MM.1S (cell line): ENCODE results near the gene SNX9.

Source experiments
- DNase-seq: peaks from one replicate; pipeline ENCODE4 v3.0.0-alpha.2; 2015
- H2AFZ ChIP-seq: fragments of 300-600 bp; sonication (generic); 2 replicates; pipeline ENCODE4 v1.6.0; 2016; ENCODE audit warnings: antibody characterized with exemption, low read length
- H3F3A ChIP-seq: fragments of 300-600 bp; sonication (generic); 2 replicates; pipeline ENCODE4 v1.6.1; 2016; ENCODE audit warnings: mild to moderate bottlenecking, antibody characterized with exemption, low read length, moderate library complexity, mixed read lengths; ENCODE audit not compliant: insufficient read depth
- H3K27ac ChIP-seq: fragments of 300-600 bp; sonication (generic); 2 replicates; pipeline ENCODE4 v1.5.1; 2016; ENCODE audit warnings: mild to moderate bottlenecking, low read length
- H3K27me3 ChIP-seq: fragments of 300-600 bp; sonication (generic); replicated peaks from 2 replicates; pipeline ENCODE4 v1.6.0; 2016; ENCODE audit warnings: low read length; ENCODE audit not compliant: insufficient read depth
- H3K36me3 ChIP-seq: fragments of 300-600 bp; sonication (generic); replicated peaks from 2 replicates; pipeline ENCODE4 v1.6.1; 2016; ENCODE audit warnings: mild to moderate bottlenecking, low read length, mixed read lengths; ENCODE audit not compliant: insufficient read depth
- H3K4me1 ChIP-seq: fragments of 300-600 bp; sonication (generic); 2 replicates; pipeline ENCODE4 v1.6.1; 2016; ENCODE audit warnings: low read length, mixed read lengths
- H3K4me2 ChIP-seq: fragments of 300-600 bp; sonication (generic); 2 replicates; pipeline ENCODE4 v1.6.0; 2016; ENCODE audit warnings: low read depth, low read length
- H3K4me3 ChIP-seq: fragments of 300-600 bp; sonication (generic); 2 replicates; pipeline ENCODE4 v1.5.1; 2016; ENCODE audit warnings: low read length, mixed read lengths
- H3K79me2 ChIP-seq: fragments of 300-600 bp; sonication (generic); 2 replicates; pipeline ENCODE4 v1.6.1; 2016; ENCODE audit warnings: mixed run types, low read length, mixed read lengths
- H3K9ac ChIP-seq: fragments of 300-600 bp; sonication (generic); 2 replicates; pipeline ENCODE4 v1.6.1; 2016; ENCODE audit warnings: low read length, mixed read lengths
- H3K9me2 ChIP-seq: fragments of 300-600 bp; sonication (generic); replicated peaks from 2 replicates; pipeline ENCODE4 v1.6.1; 2016; ENCODE audit warnings: mild to moderate bottlenecking, low read length, mixed read lengths; ENCODE audit not compliant: insufficient read depth
- H3K9me3 ChIP-seq: fragments of 300-600 bp; sonication (generic); replicated peaks from 2 replicates; pipeline ENCODE4 v1.6.1; 2016; ENCODE audit warnings: mild to moderate bottlenecking, low read length, mixed read lengths; ENCODE audit not compliant: insufficient read depth
- H4K20me1 ChIP-seq: fragments of 300-600 bp; sonication (generic); 2 replicates; pipeline ENCODE4 v1.6.1; 2016; ENCODE audit warnings: mild to moderate bottlenecking, low read length, moderate library complexity, mixed read lengths; ENCODE audit not compliant: insufficient read depth
- CTCF ChIP-seq: fragments of 300-600 bp; sonication (generic); IDR thresholded peaks from 2 replicates; pipeline ENCODE4 v1.5.1; 2016; ENCODE audit warnings: antibody characterized with exemption, low read length, mixed read lengths
- EZH2 ChIP-seq: fragments of 300-600 bp; sonication (generic); optimal IDR thresholded peaks from 2 replicates; pipeline ENCODE3; 2017; ENCODE audit warnings: low read depth, mild to moderate bottlenecking, antibody characterized with exemption, low read length, mixed read lengths
- EZH2phosphoT487 ChIP-seq: fragments of 300-600 bp; sonication (generic); IDR thresholded peaks from 2 replicates; pipeline ENCODE4 v1.6.1; 2018; ENCODE audit warnings: antibody characterized with exemption, low read length

SNX9 gene

GRCh38 chr6:157813750-157814455 lies 9.1 kb upstream of the SNX9 start:
- Histone ChIP-seq H3F3A (peaks cover 13% of the 10 kb centered on the region; the same call in 1 of the 2 replicates), H3K4me2 (no peak overlapping the region), H3K27ac (no peak overlapping the region), H3K9ac (no peak overlapping the region), H3K4me1 (peaks cover 13% of the 10 kb centered on the region), H4K20me1 (0 out of 2 replicates have a peak, but pooled peaks cover 5% of the 10 kb centered on the region), H3K36me3 (no peaks in the 10 kb centered on the region), H3K4me3 (no peak overlapping the region), H3K9me2 (no peaks in the 10 kb centered on the region), H3K27me3 (peaks cover 79% of the 10 kb centered on the region), H2AFZ (no peak overlapping the region), H3K9me3 (no peaks in the 10 kb centered on the region), H3K79me2 (no peaks in the 10 kb centered on the region)
- TF ChIP-seq EZH2 (no peak), CTCF (no peak), EZH2phosphoT487 (no peak)
- DNase-seq = no peak

GRCh38 chr6:157814883-157815282 lies 8.2 kb upstream of the SNX9 start:
- no peak overlapping the region; the same call in 1 of the 2 replicates for H3K4me2 ChIP-seq
- no peaks in the 10 kb centered on the region for H3K9me2 ChIP-seq
- H3K36me3 ChIP-seq = no peaks in the 10 kb centered on the region
- TF ChIP-seq EZH2 (no peak), CTCF (no peak), EZH2phosphoT487 (no peak)
- H3K9me3 ChIP-seq = no peaks in the 10 kb centered on the region
- H3K9ac ChIP-seq = no peak overlapping the region
- H3K4me1 ChIP-seq = peaks cover 13% of the 10 kb centered on the region
- 0 out of 2 replicates have a peak, but pooled peaks cover 5% of the 10 kb centered on the region for H4K20me1 ChIP-seq
- no peak overlapping the region for H3K4me3 ChIP-seq
- peaks cover 79% of the 10 kb centered on the region for H3K27me3 ChIP-seq
- H3K79me2 ChIP-seq = no peaks in the 10 kb centered on the region
- H2AFZ ChIP-seq = no peak overlapping the region
- no peak overlapping the region for H3K27ac ChIP-seq
- peak; percentile 68 for DNase-seq
- peaks cover 13% of the 10 kb centered on the region; the same call in 1 of the 2 replicates for H3F3A ChIP-seq

- DNase-seq = no peak
- H2AFZ ChIP-seq = no peak overlapping the region
- no peak overlapping the region for H3K9ac ChIP-seq
Measured at GRCh38 chr6:157821342-157822033, 1.6 kb upstream of the SNX9 start.

More at GRCh38 chr6:157821342-157822033, 1.6 kb upstream of the SNX9 start:
- H3K27me3 ChIP-seq = peaks cover 65% of the 10 kb centered on the region
- no peak overlapping the region for H3K27ac ChIP-seq
- H3K9me2 ChIP-seq = no peaks in the 10 kb centered on the region
- no peaks in the 10 kb centered on the region for H3K4me1 ChIP-seq
- no peaks in the 10 kb centered on the region for H4K20me1 ChIP-seq
- no peaks in the 10 kb centered on the region for H3K36me3 ChIP-seq
- H3K79me2 ChIP-seq = no peaks in the 10 kb centered on the region
- no peaks in the 10 kb centered on the region for H3K9me3 ChIP-seq
- H3K4me2 ChIP-seq = no peak overlapping the region
- H3F3A ChIP-seq = no peaks in the 10 kb centered on the region
- TF ChIP-seq EZH2phosphoT487 (no peak), CTCF (no peak), EZH2 (no peak)
- H3K4me3 ChIP-seq = no peak overlapping the region
